Esophagus muscularis mucosa (tissue), 4 donors: ENCODE measurements around the gene SLFN14. TPM values are rescaled to one million over a fixed set of nuclear protein-coding genes. Genes with fewer than 3 reads are reported as not detected.

Experiments
- DNase-seq: peaks from one replicate; pipeline ENCODE4 v3.0.0-alpha.2; 2017; ENCODE audit errors: extremely low spot score
- H3K27ac ChIP-seq, 4 donors: fragments of 200-600 bp; sonication (generic); replicated peaks in 1 of 4; 1 replicate in 3 of 4; 2 replicates in 1 of 4; pipeline ENCODE4 v1.5.1; 2016 to 2019; ENCODE audit warnings: mild to moderate bottlenecking in 1 of 4
- H3K27me3 ChIP-seq, 4 donors: fragments of 200-600 bp; sonication (generic); one replicate each; pipeline versions ENCODE4 v1.5.1 to v1.6.0; 2016 to 2019
- H3K36me3 ChIP-seq, 4 donors: fragments of 200-600 bp; sonication (generic); one replicate each; pipeline ENCODE4 v1.5.1; 2016 to 2019
- H3K4me1 ChIP-seq, 4 donors: fragments of 200-600 bp; sonication (generic); one replicate each; pipeline ENCODE4 v1.5.1; 2016 to 2019
- H3K4me3 ChIP-seq, 4 donors: fragments of 200-600 bp; sonication (generic); 1 replicate in 2 of 4; 2 replicates in 2 of 4; pipeline ENCODE4 v1.5.1; 2016 to 2019; ENCODE audit warnings: mild to moderate bottlenecking in 4 of 4, moderate library complexity in 1 of 4
- H3K9me3 ChIP-seq, 4 donors: fragments of 200-600 bp; sonication (generic); 1 replicate in 3 of 4; 2 replicates in 1 of 4; pipeline ENCODE4 v1.5.1; 2016 to 2019
- CTCF ChIP-seq, 3 experiments: fragments of 200-600 bp in 2 of 3; fragments of 450-650 bp in 1 of 3; sonication (generic) in 2 of 3; IDR thresholded peaks; one replicate each; pipeline ENCODE4 v1.5.1; 2017 to 2019; ENCODE audit warnings: antibody characterized with exemption in 3 of 3, mild to moderate bottlenecking in 2 of 3, moderate library complexity in 1 of 3
- EP300 ChIP-seq: sonication (generic); formaldehyde crosslinking; IDR thresholded peaks from one replicate; pipeline ENCODE4 v1.6.1; 2017; ENCODE audit warnings: antibody characterized with exemption
- POLR2A ChIP-seq: fragments of 450-650 bp; IDR thresholded peaks from one replicate; pipeline ENCODE4 v1.6.1; 2017; ENCODE audit warnings: antibody characterized with exemption, moderate library complexity, mild to moderate bottlenecking, low read depth
- POLR2AphosphoS5 ChIP-seq, 2 donors: sonication (generic); formaldehyde crosslinking; IDR thresholded peaks; one replicate each; pipeline ENCODE4 v1.6.1; 2017; ENCODE audit warnings: antibody characterized with exemption in 2 of 2
- WGBS: methylation state at CpG from one replicate; pipeline ENCODE4 v1.1.5; 2018; 5-methylcytosine and 5-hydroxymethylcytosine counted together
- intact Hi-C: fragments of 100-400 bp; cut with DNase I; formaldehyde crosslinking; loops from one replicate; pipeline ENCODE4 v1.15.1; 2023
- total RNA-seq, 4 donors: library from RNA; depleted of rRNA; stranded (reverse); fragments of >200 nt; gene quantifications; one replicate each; pipeline versions ENCODE4 v1.1.0 to v1.2.1, GENCODE V29; 2016

Gene SLFN14
- total RNA-seq, 4 donors from 2014 or later, result not detected

- WGBS, result 81% methylated on average over 5 of the region's 5 CpGs
- H3K36me3 ChIP-seq, result no peaks in the 10 kb centered on the region
- intact Hi-C loops, result no loop called here
- no peak overlapping the region for H3K27ac ChIP-seq
- DNase-seq, result no peak
- H3K4me1 ChIP-seq, result no peaks in the 10 kb centered on the region
- peaks cover 0 to 40% (median 0%) of the 10 kb centered on the region in 4 donors for H3K27me3 ChIP-seq
- H3K4me3 ChIP-seq, result no peak overlapping the region
- no peak for TF ChIP-seq POLR2AphosphoS5 (IDR thresholded peaks at IDR 0.05)
- TF ChIP-seq POLR2A, result no peak
- TF ChIP-seq CTCF (IDR thresholded peaks at IDR 0.05), result peak in 2 of 3 experiments; percentile 19 to 30
- H3K9me3 ChIP-seq, result no peaks in the 10 kb centered on the region
Measured at GRCh38 chr17:35555691-35556090, 4.9 kb downstream of the SLFN14 start.

GRCh38 chr17:35554668-35555067 is 6.0 kb downstream of the SLFN14 start:
- TF ChIP-seq POLR2AphosphoS5 (IDR thresholded peaks at IDR 0.05), result no peak
- TF ChIP-seq CTCF (IDR thresholded peaks at IDR 0.05), result no peak
- TF ChIP-seq EP300, result no peak
- TF ChIP-seq POLR2A, result no peak
- no peak for DNase-seq
- intact Hi-C loops, result no loop called here
- Histone ChIP-seq H3K27ac (no peak overlapping the region), H3K9me3 (no peaks in the 10 kb centered on the region), H3K27me3 (peaks cover 0 to 44% (median 0%) of the 10 kb centered on the region in 4 donors), H3K4me1 (no peaks in the 10 kb centered on the region), H3K4me3 (no peak overlapping the region), H3K36me3 (no peaks in the 10 kb centered on the region)
- 71% methylated on average over 5 of the region's 5 CpGs for WGBS

- Histone ChIP-seq H3K4me1 (no peaks in the 10 kb centered on the region), H3K36me3 (no peaks in the 10 kb centered on the region), H3K27ac (no peak overlapping the region), H3K4me3 (no peak overlapping the region), H3K27me3 (peaks cover 0 to 52% (median 0%) of the 10 kb centered on the region in 4 donors), H3K9me3 (no peaks in the 10 kb centered on the region)
- intact Hi-C loops, result no loop called here
- 67% methylated on average over 4 of the region's 4 CpGs for WGBS
- DNase-seq, result no peak
- TF ChIP-seq POLR2A, result no peak
- no peak for TF ChIP-seq CTCF (IDR thresholded peaks at IDR 0.05)
- TF ChIP-seq POLR2AphosphoS5 (IDR thresholded peaks at IDR 0.05), result no peak
- no peak for TF ChIP-seq EP300
Measured at GRCh38 chr17:35553310-35553709, 7.3 kb downstream of the SLFN14 start.

- DNase-seq, result no peak
- 38% methylated on average over 1 of the region's 1 CpG for WGBS
- Histone ChIP-seq H3K36me3 (no peaks in the 10 kb centered on the region), H3K27ac (no peak overlapping the region), H3K9me3 (no peaks in the 10 kb centered on the region), H3K27me3 (peaks cover 0 to 39% (median 0%) of the 10 kb centered on the region in 4 donors), H3K4me3 (no peak overlapping the region), H3K4me1 (no peaks in the 10 kb centered on the region)
- TF ChIP-seq POLR2A (no peak), POLR2AphosphoS5 (IDR thresholded peaks at IDR 0.05) (no peak)
- intact Hi-C loops, result no loop called here
Measured at GRCh38 chr17:35548978-35549377, 11.6 kb downstream of the SLFN14 start.

GRCh38 chr17:35548208-35548810 is 12.3 kb downstream of the SLFN14 start:
- WGBS, result 51% methylated on average over 8 of the region's 8 CpGs
- TF ChIP-seq POLR2AphosphoS5 (IDR thresholded peaks at IDR 0.05), result no peak
- no peak for TF ChIP-seq CTCF (IDR thresholded peaks at IDR 0.05)
- TF ChIP-seq POLR2A, result no peak
- TF ChIP-seq EP300, result no peak
- Histone ChIP-seq H3K27me3 (peaks cover 0 to 33% (median 0%) of the 10 kb centered on the region in 4 donors), H3K4me3 (no peak overlapping the region), H3K4me1 (peaks cover 0 to 3% (median 0%) of the 10 kb centered on the region in 4 donors), H3K9me3 (no peaks in the 10 kb centered on the region), H3K27ac (no peak overlapping the region), H3K36me3 (no peaks in the 10 kb centered on the region)
- no peak for DNase-seq
- intact Hi-C loops, result no loop called here
